ENCODE measurements around the gene DHRS7. TPM values are rescaled to one million over a fixed set of nuclear protein-coding genes. Genes with fewer than 3 reads are reported as not detected.

The DHRS7 gene
- polyA plus RNA-seq, 2 donors = 33.3 to 37.5 TPM

- 91% methylated on average over 7 of the region's 7 CpGs for WGBS, 2 donors
- peaks cover 0 to 4% of the 10 kb centered on the region in 2 donors for H3K4me1 ChIP-seq (ENCODE audit: control insufficient read depth in 2 of 2, insufficient read depth in 2 of 2, low read length in 1 of 2)
- no peaks in the 10 kb centered on the region for H3K27me3 ChIP-seq (ENCODE audit: control insufficient read depth in 1 of 2, insufficient read depth in 2 of 2, low read length in 2 of 2)
- H3K4me3 ChIP-seq (ENCODE audit: low read depth in 1 of 2, low read length in 2 of 2) = no peak overlapping the region
- H3K36me3 ChIP-seq (ENCODE audit: control insufficient read depth in 2 of 2, insufficient read depth in 2 of 2, low read length in 1 of 2) = no peaks in the 10 kb centered on the region
- no peak overlapping the region for H3K27ac ChIP-seq (ENCODE audit: low read depth in 2 of 2, low read length in 1 of 2)
- no peaks in the 10 kb centered on the region for H3K9me3 ChIP-seq (ENCODE audit: control insufficient read depth in 2 of 2, insufficient read depth in 1 of 2, low read depth in 1 of 2, low read length in 1 of 2)
These were observed 4.8 kb downstream of the DHRS7 start for GRCh38 chr14:60160422-60160821.

- Histone ChIP-seq H3K27me3 (ENCODE audit: control insufficient read depth in 1 of 2, insufficient read depth in 2 of 2, low read length in 2 of 2) (no peaks in the 10 kb centered on the region), H3K4me1 (ENCODE audit: control insufficient read depth in 2 of 2, insufficient read depth in 2 of 2, low read length in 1 of 2) (no peaks in the 10 kb centered on the region), H3K9me3 (ENCODE audit: control insufficient read depth in 2 of 2, insufficient read depth in 1 of 2, low read depth in 1 of 2, low read length in 1 of 2) (no peaks in the 10 kb centered on the region), H3K4me3 (ENCODE audit: low read depth in 1 of 2, low read length in 2 of 2) (no peak overlapping the region), H3K36me3 (ENCODE audit: control insufficient read depth in 2 of 2, insufficient read depth in 2 of 2, low read length in 1 of 2) (peaks cover 3 to 6% of the 10 kb centered on the region in 2 donors), H3K27ac (ENCODE audit: low read depth in 2 of 2, low read length in 1 of 2) (no peak overlapping the region)
- 90 to 94% methylated on average over 2 of the region's 2 CpGs for WGBS, 2 donors
These were observed 10.5 kb downstream of the DHRS7 start for GRCh38 chr14:60154671-60155070.

DNA sequence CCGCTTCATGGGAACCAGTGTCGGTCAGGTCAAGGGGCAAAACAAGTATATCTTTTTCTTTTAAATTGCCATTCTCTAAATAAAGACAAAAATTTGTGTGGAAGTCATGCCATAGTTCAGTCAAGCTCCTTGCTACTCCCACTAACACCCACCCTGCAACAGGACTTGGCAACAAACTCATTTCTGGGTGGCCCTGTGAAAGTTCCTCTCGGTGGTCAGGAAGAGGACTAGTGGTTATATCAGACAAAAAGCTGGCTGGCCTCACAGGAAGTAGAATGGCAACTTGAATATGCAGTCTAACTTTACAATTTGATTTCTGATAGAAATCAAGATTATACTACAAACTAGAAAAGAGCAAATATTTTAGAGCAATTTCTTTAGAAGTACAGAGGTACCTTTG lies 11.2 kb downstream of the DHRS7 start:
- Histone ChIP-seq H3K9me3 (ENCODE audit: control insufficient read depth in 2 of 2, insufficient read depth in 1 of 2, low read depth in 1 of 2, low read length in 1 of 2) (no peaks in the 10 kb centered on the region), H3K4me1 (ENCODE audit: control insufficient read depth in 2 of 2, insufficient read depth in 2 of 2, low read length in 1 of 2) (no peaks in the 10 kb centered on the region), H3K27ac (ENCODE audit: low read depth in 2 of 2, low read length in 1 of 2) (peak overlapping the region in 1 of 2 donors; percentile 4), H3K4me3 (ENCODE audit: low read depth in 1 of 2, low read length in 2 of 2) (no peak overlapping the region), H3K36me3 (ENCODE audit: control insufficient read depth in 2 of 2, insufficient read depth in 2 of 2, low read length in 1 of 2) (peaks cover 6% of the 10 kb centered on the region in 2 donors), H3K27me3 (ENCODE audit: control insufficient read depth in 1 of 2, insufficient read depth in 2 of 2, low read length in 2 of 2) (no peaks in the 10 kb centered on the region)
- WGBS, 2 donors = 82 to 85% methylated on average over 3 of the region's 3 CpGs

GRCh38 chr14:60151715-60152114 lies 13.5 kb downstream of the DHRS7 start:
- Histone ChIP-seq H3K4me3 (ENCODE audit: low read depth in 1 of 2, low read length in 2 of 2) (no peak overlapping the region), H3K27me3 (ENCODE audit: control insufficient read depth in 1 of 2, insufficient read depth in 2 of 2, low read length in 2 of 2) (no peaks in the 10 kb centered on the region), H3K27ac (ENCODE audit: low read depth in 2 of 2, low read length in 1 of 2) (peak overlapping the region in 1 of 2 donors; percentile 22), H3K36me3 (ENCODE audit: control insufficient read depth in 2 of 2, insufficient read depth in 2 of 2, low read length in 1 of 2) (peaks cover 6 to 8% of the 10 kb centered on the region in 2 donors), H3K4me1 (ENCODE audit: control insufficient read depth in 2 of 2, insufficient read depth in 2 of 2, low read length in 1 of 2) (no peaks in the 10 kb centered on the region), H3K9me3 (ENCODE audit: control insufficient read depth in 2 of 2, insufficient read depth in 1 of 2, low read depth in 1 of 2, low read length in 1 of 2) (no peaks in the 10 kb centered on the region)
- WGBS, 2 donors = 17 to 22% methylated on average over 3 of the region's 3 CpGs

DNA sequence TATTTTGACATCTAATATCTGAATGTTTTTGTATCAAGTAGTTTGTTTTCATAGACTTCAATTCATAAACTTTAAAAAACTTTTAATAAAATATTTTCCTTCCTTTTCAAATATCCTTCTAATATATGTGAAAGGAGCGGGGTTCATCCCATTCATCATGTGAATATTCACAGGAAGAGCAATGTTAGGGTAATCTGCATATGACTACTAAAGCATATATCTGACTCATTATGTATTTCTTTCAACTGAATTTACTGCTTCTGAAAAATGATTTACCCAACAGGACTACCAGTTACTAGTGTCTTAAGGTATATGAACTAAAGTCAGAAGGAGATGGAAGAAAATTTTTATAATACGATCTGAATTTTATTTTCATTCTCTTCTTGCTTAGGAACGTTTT lies 30.5 kb downstream of the DHRS7 start:
- H3K27me3 ChIP-seq (ENCODE audit: control insufficient read depth in 1 of 2, insufficient read depth in 2 of 2, low read length in 2 of 2) = no peaks in the 10 kb centered on the region
- 91% methylated on average over 3 of the region's 3 CpGs for WGBS, 2 donors
- H3K27ac ChIP-seq (ENCODE audit: low read depth in 2 of 2, low read length in 1 of 2) = no peak overlapping the region
- no peak overlapping the region for H3K4me3 ChIP-seq (ENCODE audit: low read depth in 1 of 2, low read length in 2 of 2)
- no peaks in the 10 kb centered on the region for H3K9me3 ChIP-seq (ENCODE audit: control insufficient read depth in 2 of 2, insufficient read depth in 1 of 2, low read depth in 1 of 2, low read length in 1 of 2)
- H3K36me3 ChIP-seq (ENCODE audit: control insufficient read depth in 2 of 2, insufficient read depth in 2 of 2, low read length in 1 of 2) = no peaks in the 10 kb centered on the region
- H3K4me1 ChIP-seq (ENCODE audit: control insufficient read depth in 2 of 2, insufficient read depth in 2 of 2, low read length in 1 of 2) = no peaks in the 10 kb centered on the region

DNA sequence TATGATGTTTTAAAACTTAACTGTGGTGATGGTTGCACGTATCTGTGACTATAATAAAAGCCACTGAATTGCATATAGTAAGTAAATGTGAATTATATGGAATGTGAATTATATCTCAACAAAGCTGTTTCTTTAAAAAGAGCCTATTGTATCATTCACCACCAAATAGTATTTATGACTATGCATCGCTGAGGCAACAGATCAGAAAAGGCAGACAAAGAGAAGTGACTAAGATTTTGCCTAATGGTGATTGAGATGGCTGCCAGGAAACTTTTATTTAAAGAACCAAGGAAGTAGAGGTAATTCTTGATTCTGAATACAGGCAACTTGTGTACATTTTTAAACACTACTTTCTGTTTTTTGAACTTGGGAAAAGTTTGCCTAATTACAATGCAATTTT lies 31.7 kb downstream of the DHRS7 start:
- 77 to 86% methylated on average over 2 of the region's 2 CpGs for WGBS, 2 donors
- Histone ChIP-seq H3K4me3 (ENCODE audit: low read depth in 1 of 2, low read length in 2 of 2) (no peak overlapping the region), H3K27me3 (ENCODE audit: control insufficient read depth in 1 of 2, insufficient read depth in 2 of 2, low read length in 2 of 2) (no peaks in the 10 kb centered on the region)

GRCh38 chr14:60125918-60126317 lies 39.3 kb downstream of the DHRS7 start:
- Histone ChIP-seq H3K27me3 (ENCODE audit: control insufficient read depth in 1 of 2, insufficient read depth in 2 of 2, low read length in 2 of 2) (no peaks in the 10 kb centered on the region), H3K4me3 (ENCODE audit: low read depth in 1 of 2, low read length in 2 of 2) (no peak overlapping the region), H3K27ac (ENCODE audit: low read depth in 2 of 2, low read length in 1 of 2) (no peak overlapping the region), H3K36me3 (ENCODE audit: control insufficient read depth in 2 of 2, insufficient read depth in 2 of 2, low read length in 1 of 2) (peaks cover 0 to 11% of the 10 kb centered on the region in 2 donors), H3K9me3 (ENCODE audit: control insufficient read depth in 2 of 2, insufficient read depth in 1 of 2, low read depth in 1 of 2, low read length in 1 of 2) (no peaks in the 10 kb centered on the region), H3K4me1 (ENCODE audit: control insufficient read depth in 2 of 2, insufficient read depth in 2 of 2, low read length in 1 of 2) (no peaks in the 10 kb centered on the region)

More for the DNA sequence above, 31.7 kb downstream of the DHRS7 start:
- Histone ChIP-seq H3K4me1 (ENCODE audit: control insufficient read depth in 2 of 2, insufficient read depth in 2 of 2, low read length in 1 of 2) (no peaks in the 10 kb centered on the region), H3K9me3 (ENCODE audit: control insufficient read depth in 2 of 2, insufficient read depth in 1 of 2, low read depth in 1 of 2, low read length in 1 of 2) (no peaks in the 10 kb centered on the region), H3K36me3 (ENCODE audit: control insufficient read depth in 2 of 2, insufficient read depth in 2 of 2, low read length in 1 of 2) (no peaks in the 10 kb centered on the region), H3K27ac (ENCODE audit: low read depth in 2 of 2, low read length in 1 of 2) (no peak overlapping the region)

- Histone ChIP-seq H3K27me3 (ENCODE audit: control insufficient read depth in 1 of 2, insufficient read depth in 2 of 2, low read length in 2 of 2) (no peaks in the 10 kb centered on the region), H3K36me3 (ENCODE audit: control insufficient read depth in 2 of 2, insufficient read depth in 2 of 2, low read length in 1 of 2) (peaks cover 4 to 5% of the 10 kb centered on the region in 2 donors), H3K27ac (ENCODE audit: low read depth in 2 of 2, low read length in 1 of 2) (no peak overlapping the region), H3K4me3 (ENCODE audit: low read depth in 1 of 2, low read length in 2 of 2) (no peak overlapping the region), H3K9me3 (ENCODE audit: control insufficient read depth in 2 of 2, insufficient read depth in 1 of 2, low read depth in 1 of 2, low read length in 1 of 2) (no peaks in the 10 kb centered on the region), H3K4me1 (ENCODE audit: control insufficient read depth in 2 of 2, insufficient read depth in 2 of 2, low read length in 1 of 2) (no peaks in the 10 kb centered on the region)
- WGBS, 2 donors = 52 to 73% methylated on average over 4 of the region's 4 CpGs
These were observed 49.0 kb downstream of the DHRS7 start for GRCh38 chr14:60116181-60116580.

DNA sequence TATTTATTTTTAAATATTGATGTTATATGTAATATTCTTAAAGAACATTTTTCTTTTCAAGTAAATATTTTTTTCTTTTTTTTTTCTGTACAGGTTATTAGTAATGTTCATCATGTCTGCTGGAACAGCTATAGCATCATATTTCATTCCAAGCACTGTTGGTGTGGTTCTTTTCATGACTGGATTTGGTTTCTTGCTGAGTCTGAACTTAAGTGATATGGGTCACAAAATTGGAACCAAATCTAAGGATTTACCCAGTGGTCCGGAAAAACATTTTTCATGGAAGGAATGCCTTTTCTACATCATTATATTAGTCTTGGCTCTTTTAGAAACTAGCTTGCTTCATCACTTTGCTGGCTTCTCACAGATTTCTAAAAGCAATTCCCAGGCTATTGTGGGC lies 50.3 kb downstream of the DHRS7 start:
- WGBS, 2 donors = 0 to 41% methylated on average over 1 of the region's 1 CpG
- Histone ChIP-seq H3K36me3 (ENCODE audit: control insufficient read depth in 2 of 2, insufficient read depth in 2 of 2, low read length in 1 of 2) (peaks cover 3 to 4% of the 10 kb centered on the region in 2 donors), H3K4me1 (ENCODE audit: control insufficient read depth in 2 of 2, insufficient read depth in 2 of 2, low read length in 1 of 2) (no peaks in the 10 kb centered on the region), H3K9me3 (ENCODE audit: control insufficient read depth in 2 of 2, insufficient read depth in 1 of 2, low read depth in 1 of 2, low read length in 1 of 2) (no peaks in the 10 kb centered on the region), H3K27ac (ENCODE audit: low read depth in 2 of 2, low read length in 1 of 2) (no peak overlapping the region), H3K27me3 (ENCODE audit: control insufficient read depth in 1 of 2, insufficient read depth in 2 of 2, low read length in 2 of 2) (no peaks in the 10 kb centered on the region), H3K4me3 (ENCODE audit: low read depth in 1 of 2, low read length in 2 of 2) (no peak overlapping the region)

DNA sequence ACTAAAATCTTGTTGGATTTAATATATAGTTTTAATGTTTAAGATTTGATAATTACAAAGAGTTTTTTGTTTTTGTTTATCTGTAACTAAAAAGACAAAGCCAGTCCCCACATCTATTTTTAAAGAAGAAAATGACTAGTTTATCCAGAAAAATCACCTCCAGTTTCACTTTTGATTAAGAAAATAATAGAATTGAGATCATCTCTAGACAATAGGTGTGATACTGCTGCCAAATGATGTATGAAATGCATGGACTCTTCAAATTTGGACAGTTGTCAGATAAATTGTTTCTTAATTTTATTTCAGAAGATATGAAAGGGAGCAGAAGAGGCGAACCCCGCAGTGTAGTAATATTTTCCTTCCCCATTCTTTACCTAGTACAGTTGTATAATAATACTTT lies 53.5 kb downstream of the DHRS7 start:
- Histone ChIP-seq H3K9me3 (ENCODE audit: control insufficient read depth in 2 of 2, insufficient read depth in 1 of 2, low read depth in 1 of 2, low read length in 1 of 2) (no peaks in the 10 kb centered on the region), H3K27ac (ENCODE audit: low read depth in 2 of 2, low read length in 1 of 2) (no peak overlapping the region), H3K4me1 (ENCODE audit: control insufficient read depth in 2 of 2, insufficient read depth in 2 of 2, low read length in 1 of 2) (no peaks in the 10 kb centered on the region), H3K36me3 (ENCODE audit: control insufficient read depth in 2 of 2, insufficient read depth in 2 of 2, low read length in 1 of 2) (no peaks in the 10 kb centered on the region), H3K4me3 (ENCODE audit: low read depth in 1 of 2, low read length in 2 of 2) (no peak overlapping the region), H3K27me3 (ENCODE audit: control insufficient read depth in 1 of 2, insufficient read depth in 2 of 2, low read length in 2 of 2) (no peaks in the 10 kb centered on the region)
- 89 to 90% methylated on average over 2 of the region's 2 CpGs for WGBS, 2 donors

Measured in esophagus (tissue), 2 donors.